Prostate gland (tissue), 2 donors: Measurements from ENCODE around the gene UGT2A2. TPM values are rescaled to one million over a fixed set of nuclear protein-coding genes. Genes with fewer than 3 reads are reported as not detected.

Experiments used
- DNase-seq: peaks from one replicate; pipeline ENCODE4 v3.0.0-alpha.2; 2019; ENCODE audit warnings: low spot score
- H3K27ac ChIP-seq, 2 donors: fragments of 200-600 bp; sonication (generic); 2 replicates each; pipeline ENCODE4 v1.5.1; 2017 to 2019
- H3K27me3 ChIP-seq: fragments of 200-600 bp; sonication (generic); replicated peaks from 2 replicates; pipeline ENCODE4 v1.5.1; 2019; ENCODE audit not compliant: insufficient read depth
- H3K36me3 ChIP-seq, 2 donors: fragments of 200-600 bp; sonication (generic); 1 replicate in 1 of 2; 2 replicates in 1 of 2; pipeline versions ENCODE4 v1.5.1 to v1.8.1; 2017 to 2019
- H3K4me1 ChIP-seq: fragments of 200-600 bp; sonication (generic); replicated peaks from 2 replicates; pipeline ENCODE4 v1.5.1; 2019
- H3K4me3 ChIP-seq, 2 donors: fragments of 200-600 bp; sonication (generic); 2 replicates each; pipeline ENCODE4 v1.5.1; 2017 to 2019
- H3K9me3 ChIP-seq: fragments of 200-600 bp; sonication (generic); 2 replicates; pipeline ENCODE4 v1.5.1; 2017
- CTCF ChIP-seq, 4 experiments: fragments of 200-600 bp in 2 of 4; fragments of 450-650 bp in 2 of 4; sonication (generic) in 2 of 4; IDR thresholded peaks; 1 replicate in 3 of 4; 2 replicates in 1 of 4; pipeline ENCODE4 v1.5.1; 2016 to 2019; ENCODE audit warnings: antibody characterized with exemption in 4 of 4, mild to moderate bottlenecking in 2 of 4, moderate library complexity in 2 of 4
- POLR2A ChIP-seq: fragments of 450-650 bp; IDR thresholded peaks from one replicate; pipeline ENCODE4 v1.6.1; 2016; ENCODE audit warnings: antibody characterized with exemption, mild to moderate bottlenecking
- POLR2AphosphoS5 ChIP-seq: sonication (generic); formaldehyde crosslinking; IDR thresholded peaks from one replicate; pipeline ENCODE4 v1.6.1; 2017; ENCODE audit warnings: antibody characterized with exemption
- WGBS: methylation state at CpG from one replicate; pipeline ENCODE4 v1.1.5; 2018; 5-methylcytosine and 5-hydroxymethylcytosine counted together
- intact Hi-C: fragments of 100-400 bp; cut with DNase I; formaldehyde crosslinking; loops from one replicate; pipeline ENCODE4 v1.14.2; 2022
- total RNA-seq, 2 donors: library from RNA; depleted of rRNA; stranded (reverse); fragments of >200 nt; gene quantifications; one replicate each; pipeline ENCODE4 v1.1.0, GENCODE V29; 2016

UGT2A2 gene
- total RNA-seq, 2 donors from 2014 or later: not detected

- DNase-seq: no peak
- no peaks in the 10 kb centered on the region for H3K27me3 ChIP-seq
- H3K9me3 ChIP-seq: no peaks in the 10 kb centered on the region
- no peaks in the 10 kb centered on the region for H3K4me1 ChIP-seq
- H3K4me3 ChIP-seq: no peak overlapping the region
- no peak for TF ChIP-seq POLR2AphosphoS5
- no peak for TF ChIP-seq CTCF (IDR thresholded peaks at IDR 0.05)
- TF ChIP-seq POLR2A: no peak
- no peak overlapping the region for H3K27ac ChIP-seq
- H3K36me3 ChIP-seq: no peaks in the 10 kb centered on the region
- intact Hi-C loops: no loop called here
- WGBS: 62% methylated on average over 2 of the region's 2 CpGs
These were observed 39.4 kb downstream of the UGT2A2 start for GRCh38 chr4:69600013-69600412.

- WGBS: 42% methylated on average over 4 of the region's 4 CpGs
- Histone ChIP-seq H3K27ac (no peak overlapping the region), H3K27me3 (no peaks in the 10 kb centered on the region), H3K9me3 (no peaks in the 10 kb centered on the region), H3K4me3 (no peak overlapping the region), H3K36me3 (no peaks in the 10 kb centered on the region), H3K4me1 (no peaks in the 10 kb centered on the region)
- intact Hi-C loops: no loop called here
- no peak for DNase-seq
- TF ChIP-seq POLR2A (no peak), CTCF (IDR thresholded peaks at IDR 0.05) (no peak)
These were observed 45.1 kb downstream of the UGT2A2 start for GRCh38 chr4:69594382-69594781.

GRCh38 chr4:69591364-69591763 is 48.1 kb downstream of the UGT2A2 start:
- no peak for DNase-seq
- no peaks in the 10 kb centered on the region for H3K4me1 ChIP-seq
- H3K27ac ChIP-seq: no peak overlapping the region
- H3K27me3 ChIP-seq: no peaks in the 10 kb centered on the region
- intact Hi-C loops: no loop called here
- no peak for TF ChIP-seq POLR2A
- no peak for TF ChIP-seq CTCF (IDR thresholded peaks at IDR 0.05)
- no peak for TF ChIP-seq POLR2AphosphoS5
- 44% methylated on average over 1 of the region's 1 CpG for WGBS
- no peaks in the 10 kb centered on the region for H3K9me3 ChIP-seq
- no peaks in the 10 kb centered on the region for H3K36me3 ChIP-seq
- no peak overlapping the region for H3K4me3 ChIP-seq

- no peaks in the 10 kb centered on the region for H3K27me3 ChIP-seq
- no peaks in the 10 kb centered on the region for H3K9me3 ChIP-seq
- no peak for DNase-seq
- no peak overlapping the region for H3K27ac ChIP-seq
- TF ChIP-seq CTCF (IDR thresholded peaks at IDR 0.05) (no peak), POLR2A (no peak), POLR2AphosphoS5 (no peak)
- intact Hi-C loops: no loop called here
- WGBS: 24% methylated on average over 1 of the region's 1 CpG
- H3K4me3 ChIP-seq: no peak overlapping the region
- H3K36me3 ChIP-seq: no peaks in the 10 kb centered on the region
- no peaks in the 10 kb centered on the region for H3K4me1 ChIP-seq
These were observed 49.6 kb downstream of the UGT2A2 start for GRCh38 chr4:69589884-69590283.

- Histone ChIP-seq H3K27ac (no peak overlapping the region), H3K36me3 (no peaks in the 10 kb centered on the region), H3K4me1 (no peaks in the 10 kb centered on the region), H3K9me3 (no peaks in the 10 kb centered on the region), H3K4me3 (no peak overlapping the region), H3K27me3 (no peaks in the 10 kb centered on the region)
- WGBS: 91% methylated on average over 5 of the region's 5 CpGs
- TF ChIP-seq POLR2AphosphoS5: no peak
- TF ChIP-seq POLR2A: no peak
- TF ChIP-seq CTCF (IDR thresholded peaks at IDR 0.05): no peak
- DNase-seq: no peak
- intact Hi-C loops: no loop called here
These were observed 55.3 kb downstream of the UGT2A2 start for GRCh38 chr4:69584135-69584534.
